Adipocyte (in vitro differentiated cells): ENCODE data around the gene HINFP.

Source experiments
- DNase-seq: peaks from one replicate; pipeline ENCODE4 v3.0.0-alpha.2; 2015; ENCODE audit warnings: low read depth
- H3K27me3 ChIP-seq: replicated peaks from 2 replicates; pipeline ENCODE4 v1.7.0; 2013; ENCODE audit warnings: mild to moderate bottlenecking, low read length, moderate library complexity; ENCODE audit not compliant: control insufficient read depth, insufficient read depth
- H3K36me3 ChIP-seq: 2 replicates; pipeline ENCODE4 v1.7.0; 2013; ENCODE audit warnings: low read length, mild to moderate bottlenecking, moderate library complexity; ENCODE audit not compliant: control insufficient read depth, insufficient read depth, severe bottlenecking
- H3K4me1 ChIP-seq: 2 replicates; pipeline ENCODE4 v1.7.0; 2013; ENCODE audit warnings: mild to moderate bottlenecking, low read length, moderate library complexity; ENCODE audit not compliant: control insufficient read depth, insufficient read depth
- H3K4me3 ChIP-seq: 2 replicates; pipeline ENCODE4 v1.7.0; 2013; ENCODE audit warnings: mild to moderate bottlenecking, low read length, moderate library complexity
- H3K9ac ChIP-seq: 2 replicates; pipeline ENCODE4 v1.7.0; 2013; ENCODE audit warnings: mild to moderate bottlenecking, low read length, moderate library complexity
- H3K9me3 ChIP-seq: 2 replicates; pipeline ENCODE4 v1.7.0; 2013; ENCODE audit warnings: mild to moderate bottlenecking, low read length, moderate library complexity; ENCODE audit not compliant: control insufficient read depth

The HINFP gene

DNA sequence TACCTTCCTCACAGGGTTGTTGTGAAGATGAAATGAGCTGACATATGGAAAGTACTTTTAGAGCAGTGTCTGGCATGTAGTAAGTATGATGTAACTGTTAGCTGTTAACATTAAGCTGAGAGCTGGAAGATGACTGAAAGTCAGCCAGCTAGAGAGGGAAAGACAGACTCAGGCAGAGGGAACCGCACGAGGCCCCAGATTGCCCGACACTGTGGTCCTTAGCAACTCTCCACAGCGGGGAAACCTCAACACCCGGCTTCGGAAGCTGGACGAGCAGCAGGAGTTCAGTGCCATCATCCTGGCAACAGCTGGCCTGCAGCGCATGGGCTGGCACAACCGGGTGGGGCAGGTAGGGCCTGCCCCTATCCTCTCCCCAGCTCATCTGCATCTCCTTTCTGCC is 30.2 kb upstream of the HINFP start:
- peaks cover 32% of the 10 kb centered on the region for H3K36me3 ChIP-seq
- H3K9ac ChIP-seq, result no peak overlapping the region
- H3K4me1 ChIP-seq, result peaks cover 13% of the 10 kb centered on the region
- no peaks in the 10 kb centered on the region for H3K9me3 ChIP-seq
- H3K4me3 ChIP-seq, result no peak overlapping the region
- DNase-seq, result peak; percentile 7
- no peaks in the 10 kb centered on the region for H3K27me3 ChIP-seq

DNA sequence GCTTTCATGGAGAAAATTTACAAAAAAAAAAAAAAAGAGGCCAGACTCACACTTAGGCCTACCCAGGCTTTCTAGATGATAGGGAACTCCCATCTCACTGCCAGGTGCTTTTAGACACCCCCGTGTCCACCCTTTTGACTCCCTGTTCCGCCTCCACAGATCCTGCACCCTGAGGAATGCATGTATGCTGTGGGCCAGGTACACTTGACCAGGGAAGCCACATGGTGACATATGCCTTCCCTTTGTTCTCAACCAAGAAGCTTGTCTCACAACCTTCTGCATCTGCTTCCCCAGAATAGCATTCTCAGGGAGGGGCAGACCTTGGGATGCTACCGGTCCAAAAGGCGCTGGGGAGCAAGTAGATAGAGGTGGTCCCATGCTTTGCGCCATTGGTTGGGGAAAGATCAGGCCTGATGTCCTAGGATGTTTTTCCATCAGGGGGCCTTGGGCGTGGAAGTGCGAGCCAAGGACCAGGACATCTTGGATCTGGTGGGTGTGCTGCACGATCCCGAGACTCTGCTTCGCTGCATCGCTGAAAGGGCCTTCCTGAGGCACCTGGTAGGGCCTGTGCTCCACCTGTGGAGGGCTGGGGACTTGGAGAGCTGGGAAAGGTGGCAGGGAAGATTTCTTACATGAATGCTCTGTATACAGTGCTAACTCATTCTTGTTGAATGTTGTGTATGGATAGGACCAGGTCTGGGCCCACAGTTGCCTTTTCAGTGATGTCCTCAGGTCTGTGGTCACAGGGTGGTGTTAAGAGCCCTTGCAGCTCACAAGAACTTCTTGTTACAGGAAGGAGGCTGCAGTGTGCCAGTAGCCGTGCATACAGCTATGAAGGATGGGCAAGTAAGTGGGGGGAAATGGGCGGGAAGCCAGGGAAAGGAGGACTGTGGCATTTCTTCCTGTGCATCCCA is 29.2 kb upstream of the HINFP start:
- Histone ChIP-seq H3K4me3 (no peak overlapping the region), H3K4me1 (peaks cover 13% of the 10 kb centered on the region), H3K27me3 (no peaks in the 10 kb centered on the region), H3K36me3 (peaks cover 43% of the 10 kb centered on the region), H3K9ac (peak overlapping the region; percentile 88), H3K9me3 (no peaks in the 10 kb centered on the region)
- no peak for DNase-seq

DNA sequence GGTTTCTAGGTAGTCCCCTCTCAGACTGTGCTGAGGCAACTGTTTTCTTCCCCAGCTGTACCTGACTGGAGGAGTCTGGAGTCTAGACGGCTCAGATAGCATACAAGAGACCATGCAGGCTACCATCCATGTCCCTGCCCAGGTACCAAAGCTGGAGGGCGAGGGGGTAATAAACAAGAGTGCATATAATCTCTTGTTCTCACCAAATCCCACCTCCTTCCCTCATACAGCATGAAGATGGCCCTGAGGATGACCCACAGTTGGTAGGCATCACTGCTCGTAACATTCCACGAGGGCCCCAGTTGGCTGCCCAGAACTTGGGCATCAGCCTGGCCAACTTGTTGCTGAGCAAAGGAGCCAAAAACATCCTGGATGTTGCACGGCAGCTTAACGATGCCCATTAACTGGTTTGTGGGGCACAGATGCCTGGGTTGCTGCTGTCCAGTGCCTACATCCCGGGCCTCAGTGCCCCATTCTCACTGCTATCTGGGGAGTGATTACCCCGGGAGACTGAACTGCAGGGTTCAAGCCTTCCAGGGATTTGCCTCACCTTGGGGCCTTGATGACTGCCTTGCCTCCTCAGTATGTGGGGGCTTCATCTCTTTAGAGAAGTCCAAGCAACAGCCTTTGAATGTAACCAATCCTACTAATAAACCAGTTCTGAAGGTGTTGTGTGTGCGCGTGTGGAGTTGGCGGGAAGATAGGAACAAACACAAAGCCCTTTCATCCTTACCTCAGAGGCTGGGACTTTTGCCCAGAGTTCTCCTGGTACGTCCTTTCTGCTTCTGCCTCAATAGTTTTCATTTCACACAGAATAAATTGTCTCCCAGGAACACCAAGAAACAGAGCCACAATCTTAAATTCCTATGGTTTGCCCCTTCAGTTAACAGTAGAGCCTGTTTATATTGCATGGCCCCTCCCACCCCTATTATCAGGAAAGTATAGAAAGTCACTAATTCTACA is 28.2 kb upstream of the HINFP start:
- H3K9me3 ChIP-seq, result no peaks in the 10 kb centered on the region
- no peaks in the 10 kb centered on the region for H3K27me3 ChIP-seq
- peak overlapping the region; percentile 91 for H3K4me3 ChIP-seq
- DNase-seq, result peak; percentile 30
- peaks cover 13% of the 10 kb centered on the region for H3K4me1 ChIP-seq
- H3K36me3 ChIP-seq, result peaks cover 52% of the 10 kb centered on the region
- peak overlapping the region; percentile 88 for H3K9ac ChIP-seq

DNA sequence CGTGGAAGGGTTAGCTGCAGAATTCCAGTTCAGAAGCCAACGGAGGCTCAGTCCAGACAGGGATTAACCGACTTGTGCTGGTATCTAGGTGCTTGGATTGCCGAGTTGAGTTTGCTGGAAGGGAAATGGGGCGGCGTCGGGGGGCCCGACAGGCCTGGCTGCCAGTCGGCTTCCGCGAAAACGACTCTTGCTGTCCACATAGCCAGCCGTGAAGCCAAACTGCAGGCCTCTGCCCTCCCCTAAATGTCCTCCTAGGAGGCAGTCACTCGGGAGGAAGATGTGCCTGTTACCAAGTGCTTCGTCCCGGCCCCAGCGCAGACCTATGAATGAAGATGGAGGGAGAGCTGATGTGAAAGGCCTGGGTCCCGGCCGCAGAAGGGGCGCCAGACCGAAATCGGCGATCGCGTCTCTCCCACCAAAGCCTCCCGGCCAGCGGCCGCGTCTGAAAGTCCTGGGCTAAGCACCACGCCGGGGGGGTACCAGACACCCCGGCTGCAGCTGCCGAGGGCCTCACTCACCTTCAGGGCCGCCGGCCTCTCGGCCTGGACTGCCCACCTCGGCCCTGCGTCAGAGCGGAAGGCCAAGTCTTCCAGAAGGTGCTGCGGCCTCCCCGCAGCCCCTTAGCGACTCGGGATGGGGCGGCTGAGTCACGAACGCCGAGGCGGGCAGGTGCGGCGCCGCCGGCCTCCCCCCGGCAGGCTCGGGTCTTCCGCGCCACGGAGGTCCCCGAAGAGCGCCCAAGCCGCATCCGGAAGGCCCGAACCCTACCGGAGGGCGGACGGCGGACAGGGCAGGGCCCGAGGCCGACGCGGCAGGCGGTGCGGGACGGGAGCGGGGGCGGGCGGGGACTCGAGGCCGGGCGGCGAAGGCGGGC is 27.2 kb upstream of the HINFP start:
- Histone ChIP-seq H3K27me3 (no peaks in the 10 kb centered on the region), H3K36me3 (peaks cover 59% of the 10 kb centered on the region), H3K4me1 (peaks cover 13% of the 10 kb centered on the region), H3K9ac (peak overlapping the region; percentile 88), H3K4me3 (peak overlapping the region; percentile 91), H3K9me3 (no peaks in the 10 kb centered on the region)
- DNase-seq, result peak; percentile 62

DNA sequence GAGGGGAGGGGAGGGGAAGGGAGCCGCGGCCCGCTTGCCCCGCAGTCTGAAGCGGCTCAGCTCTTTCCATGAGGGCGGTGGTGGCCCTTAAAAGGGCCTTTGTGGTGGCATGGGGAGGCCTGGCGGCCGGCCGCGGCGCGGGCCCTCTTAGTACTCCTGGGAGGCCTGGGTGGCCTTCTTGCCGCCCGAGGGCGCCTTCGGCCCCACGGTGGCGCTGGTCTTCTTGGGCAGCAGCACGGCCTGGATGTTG is 26.6 kb upstream of the HINFP start:
- H3K27me3 ChIP-seq, result no peaks in the 10 kb centered on the region
- peaks cover 13% of the 10 kb centered on the region for H3K4me1 ChIP-seq
- no peaks in the 10 kb centered on the region for H3K9me3 ChIP-seq
- peak overlapping the region; percentile 88 for H3K9ac ChIP-seq
- H3K36me3 ChIP-seq, result peaks cover 58% of the 10 kb centered on the region
- peak overlapping the region; percentile 91 for H3K4me3 ChIP-seq
- DNase-seq, result peak; percentile 91

DNA sequence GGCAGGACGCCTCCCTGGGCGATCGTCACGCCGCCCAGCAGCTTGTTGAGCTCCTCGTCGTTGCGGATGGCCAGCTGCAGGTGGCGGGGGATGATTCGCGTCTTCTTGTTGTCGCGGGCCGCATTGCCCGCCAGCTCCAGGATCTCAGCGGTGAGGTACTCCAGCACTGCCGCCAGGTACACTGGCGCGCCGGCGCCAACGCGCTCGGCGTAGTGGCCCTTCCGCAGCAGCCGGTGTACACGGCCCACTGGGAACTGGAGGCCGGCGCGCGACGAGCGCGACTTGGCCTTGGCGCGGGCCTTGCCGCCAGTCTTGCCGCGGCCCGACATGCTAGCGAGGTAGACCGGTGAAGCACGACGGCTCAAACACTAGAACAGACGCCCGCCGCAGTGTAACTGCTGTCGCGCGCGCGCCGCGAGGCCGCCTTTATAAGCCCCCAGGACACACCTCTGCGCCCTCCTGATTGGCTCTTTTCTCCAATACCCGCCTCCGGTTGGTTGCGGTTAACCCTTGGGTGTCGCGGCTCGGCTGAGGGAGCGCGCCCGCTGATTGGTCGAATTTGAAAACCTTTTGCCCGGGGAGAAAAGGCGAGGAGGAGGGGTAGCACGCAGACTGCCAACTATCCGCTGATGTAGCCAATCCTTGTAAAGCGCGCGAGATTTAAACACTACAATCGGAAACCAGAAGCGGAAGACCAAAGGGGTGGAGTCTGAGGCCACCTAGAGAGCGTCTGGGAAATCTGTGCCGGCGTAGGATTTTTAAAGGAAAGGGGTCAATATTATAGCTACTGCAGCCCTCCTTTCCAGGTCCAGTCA is 26.1 kb upstream of the HINFP start:
- Histone ChIP-seq H3K4me1 (peaks cover 14% of the 10 kb centered on the region), H3K9me3 (no peaks in the 10 kb centered on the region), H3K4me3 (peak overlapping the region; percentile 91), H3K9ac (peak overlapping the region; percentile 88), H3K36me3 (peaks cover 53% of the 10 kb centered on the region), H3K27me3 (no peaks in the 10 kb centered on the region)
- peak; percentile 99 for DNase-seq

DNA sequence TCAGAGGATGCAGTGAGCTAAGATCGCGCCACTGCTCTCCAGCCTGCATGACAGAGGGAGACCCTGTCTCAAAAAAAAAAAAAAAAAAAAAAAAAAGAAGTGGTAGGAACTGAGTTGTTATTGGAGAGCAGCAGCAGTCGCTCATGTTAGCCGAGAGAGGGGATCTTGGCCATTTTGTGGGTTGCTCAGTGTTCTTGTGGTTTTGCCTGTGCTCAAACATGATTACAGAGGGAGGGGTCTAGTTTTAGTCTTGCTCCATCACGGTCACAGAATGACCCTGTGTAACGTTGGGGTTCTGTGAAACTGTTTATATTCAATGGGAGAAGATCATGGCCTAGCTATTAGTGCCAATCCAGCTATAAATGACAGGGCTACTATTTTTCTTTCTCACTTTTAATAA is 21.7 kb upstream of the HINFP start:
- H3K4me3 ChIP-seq, result no peak overlapping the region
- DNase-seq, result no peak

DNA sequence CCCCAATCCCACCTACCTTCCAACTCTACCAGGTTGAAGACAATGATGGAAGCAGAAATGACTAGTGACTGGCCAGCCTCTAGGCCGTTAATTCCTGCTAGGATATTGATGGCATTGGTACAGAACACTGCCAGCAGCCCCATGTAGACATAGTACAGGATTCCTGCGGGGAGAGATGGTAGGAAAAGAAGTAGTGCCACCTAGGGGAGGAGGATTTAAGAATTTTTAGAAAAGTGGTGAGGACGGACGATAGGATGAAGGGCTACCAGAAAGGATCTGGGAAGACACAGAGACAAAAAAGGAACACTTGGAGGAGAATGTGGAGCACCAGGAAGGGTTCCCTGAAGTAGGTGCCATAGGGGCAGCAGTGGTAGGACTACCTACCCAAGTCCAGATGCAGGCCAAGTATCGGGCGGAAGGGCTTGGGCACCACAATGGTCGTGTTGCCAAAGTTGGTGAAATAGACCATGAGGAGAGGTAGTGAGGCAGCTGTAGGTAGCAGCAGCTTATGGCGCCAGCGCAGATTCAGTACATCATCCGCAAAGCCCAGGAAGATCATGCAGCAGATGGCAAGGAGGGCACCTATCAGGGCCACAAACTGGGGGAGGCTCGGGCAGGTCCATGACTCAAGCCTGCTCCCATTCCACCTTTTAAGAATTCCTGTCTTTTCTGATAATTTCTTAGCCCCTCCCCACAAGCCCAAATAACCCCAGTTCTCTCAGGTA is 21.0 kb upstream of the HINFP start:
- Histone ChIP-seq H3K4me1 (peaks cover 13% of the 10 kb centered on the region), H3K27me3 (no peaks in the 10 kb centered on the region), H3K9ac (peak overlapping the region; percentile 91), H3K9me3 (no peaks in the 10 kb centered on the region), H3K36me3 (peaks cover 26% of the 10 kb centered on the region), H3K4me3 (peak overlapping the region; percentile 85)
- peak; percentile 60 for DNase-seq

More for the DNA sequence above, 21.7 kb upstream of the HINFP start:
- Histone ChIP-seq H3K27me3 (no peaks in the 10 kb centered on the region), H3K9ac (peak overlapping the region; percentile 91), H3K36me3 (peaks cover 26% of the 10 kb centered on the region), H3K4me1 (peaks cover 13% of the 10 kb centered on the region), H3K9me3 (no peaks in the 10 kb centered on the region)

DNA sequence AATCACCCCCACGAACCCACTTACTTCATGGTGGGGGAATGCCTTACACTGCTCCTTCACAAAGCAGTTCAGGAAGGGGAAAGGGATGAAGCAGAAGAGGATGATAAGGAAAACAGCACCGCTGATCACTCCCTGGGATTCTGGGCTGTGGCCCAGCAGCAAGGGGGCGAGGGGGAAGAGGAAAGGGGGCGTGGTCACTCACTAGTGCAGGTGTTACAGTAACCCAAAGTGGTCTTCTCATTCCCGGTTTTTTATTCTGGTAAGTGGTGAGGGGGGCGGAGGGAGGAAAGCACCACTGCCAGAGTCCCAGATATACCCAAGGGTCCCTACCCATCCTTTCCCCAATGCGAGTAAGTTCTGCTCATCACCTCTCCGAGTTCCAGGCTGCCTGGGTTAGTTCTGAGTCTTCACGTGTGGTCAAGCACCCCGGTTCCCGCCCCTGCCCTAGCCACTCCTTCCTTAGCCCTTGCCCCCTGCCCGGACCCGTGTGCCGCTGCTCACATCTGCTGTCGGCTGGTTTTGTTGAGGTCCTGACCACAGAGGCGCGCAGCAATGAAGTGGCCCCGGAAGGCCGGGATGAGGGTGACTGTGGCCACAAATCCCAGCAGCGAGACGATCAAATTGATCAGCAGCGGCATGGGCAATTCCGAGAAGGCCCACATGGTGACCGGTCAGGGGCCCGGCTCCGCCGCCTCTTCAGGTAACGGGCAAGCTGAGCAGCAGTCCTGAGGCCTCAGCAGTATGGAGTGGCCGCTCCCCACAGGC is 20.2 kb upstream of the HINFP start:
- H3K9ac ChIP-seq, result peak overlapping the region; percentile 91
- H3K4me3 ChIP-seq, result peak overlapping the region; percentile 85
- peak; percentile 13 for DNase-seq
- peaks cover 13% of the 10 kb centered on the region for H3K4me1 ChIP-seq
- no peaks in the 10 kb centered on the region for H3K27me3 ChIP-seq
- H3K9me3 ChIP-seq, result no peaks in the 10 kb centered on the region
- peaks cover 26% of the 10 kb centered on the region for H3K36me3 ChIP-seq
